NCI-H748 (cell line): ENCODE results near the gene EP400.

Experiments
- DNase-seq: peaks from one replicate; lab custom pipeline; 2025; ENCODE audit not compliant: unreplicated experiment; lab: John Stamatoyannopoulos, UW

The EP400 gene

DNA sequence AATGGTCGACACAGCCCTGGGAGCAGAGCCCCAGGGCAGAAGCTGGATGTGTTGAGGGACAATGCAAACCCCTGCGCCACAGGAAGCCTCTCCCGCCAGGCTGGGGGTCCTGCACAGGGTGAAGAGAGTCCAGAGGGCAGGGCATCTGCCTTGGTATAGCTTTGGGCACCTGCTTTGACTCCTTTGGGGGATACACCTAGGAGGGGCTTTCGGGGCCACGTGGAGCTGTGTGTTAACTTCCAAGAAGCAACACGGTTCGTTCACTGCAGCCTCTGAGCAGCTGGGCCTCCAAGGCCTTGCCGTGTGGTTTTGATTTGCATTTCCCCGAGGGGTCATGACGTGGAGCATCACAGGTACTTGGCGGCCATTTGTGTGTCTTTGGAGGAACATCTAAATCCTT is 26.5 kb upstream of the EP400 start:
- DNase-seq: no peak

DNA sequence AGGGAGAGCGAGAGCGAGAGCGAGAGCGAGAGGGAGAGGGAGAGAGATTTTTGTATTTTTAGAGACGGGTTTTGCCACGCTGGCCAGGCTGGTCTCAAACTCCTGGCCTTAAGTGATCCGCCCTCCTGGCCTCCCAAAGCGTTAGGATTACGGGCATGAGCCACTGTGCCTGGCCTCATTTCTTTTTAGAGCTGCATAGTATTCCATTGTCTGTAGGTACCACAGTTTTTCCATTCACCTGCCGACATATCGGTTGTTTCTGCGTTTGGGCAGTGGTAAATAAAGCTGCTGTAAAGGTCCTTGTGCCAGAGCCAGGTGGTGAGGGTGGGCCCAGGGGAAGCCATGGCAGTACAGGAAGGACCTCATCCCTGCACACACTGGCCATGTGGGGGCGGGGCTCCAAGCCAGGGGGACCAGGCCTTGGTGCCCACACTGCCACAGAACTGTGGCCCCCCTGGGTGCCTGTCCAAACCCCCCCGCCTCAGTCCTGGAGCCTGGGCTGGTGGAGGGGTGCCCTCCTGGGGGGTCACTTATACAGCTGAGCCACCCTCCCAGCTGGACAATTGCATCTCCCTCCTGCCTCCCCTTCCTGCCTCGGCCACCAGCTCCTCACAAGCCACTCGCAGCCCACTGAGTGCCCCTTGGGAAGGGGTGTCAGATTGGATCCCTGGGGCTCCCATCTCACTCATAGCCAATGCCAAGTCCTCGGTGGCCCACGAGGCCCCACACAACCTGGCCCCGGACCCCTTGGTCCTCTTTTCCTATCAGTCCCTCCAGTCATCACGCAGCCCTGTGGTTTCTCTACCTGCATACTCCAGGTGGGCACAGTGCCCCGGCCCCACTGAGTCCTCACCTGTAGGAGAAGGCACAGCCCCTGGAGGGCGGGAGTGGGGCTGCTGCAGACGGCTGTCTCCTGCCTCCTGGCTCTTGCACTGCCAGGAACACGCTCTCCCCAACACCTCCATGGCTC is 22.3 kb upstream of the EP400 start:
- DNase-seq: no peak

DNA sequence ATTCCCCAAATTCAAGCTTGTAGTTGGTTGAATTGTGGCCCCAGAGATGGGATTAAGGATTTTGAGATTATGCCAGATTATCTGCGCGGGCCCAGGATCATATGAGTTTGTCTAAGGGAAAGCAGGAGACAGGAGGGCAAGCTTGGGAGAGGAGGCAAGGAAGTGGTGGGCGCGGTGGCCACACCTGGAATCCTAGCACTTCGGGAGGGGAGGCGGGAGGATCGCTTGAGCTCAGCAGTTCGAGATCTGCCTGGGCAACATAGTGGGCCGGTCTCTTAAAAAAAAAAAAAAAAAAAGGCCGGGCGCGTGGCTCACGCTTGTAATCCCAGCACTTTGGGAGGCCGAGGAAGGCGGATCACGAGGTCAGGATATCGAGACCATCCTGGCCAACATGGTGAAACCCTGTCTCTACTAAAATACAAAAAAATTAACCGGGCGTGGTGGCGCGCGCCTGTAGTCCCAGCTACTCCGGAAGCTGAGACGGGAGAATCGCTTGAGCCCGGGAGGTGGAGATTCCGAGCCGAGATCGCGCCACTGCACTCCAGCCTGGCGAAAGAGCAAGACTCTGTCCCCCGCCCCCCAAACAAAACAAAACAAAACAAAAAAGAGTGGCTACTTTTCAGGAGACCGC is 21.5 kb upstream of the EP400 start:
- DNase-seq: peak; percentile 47

DNA sequence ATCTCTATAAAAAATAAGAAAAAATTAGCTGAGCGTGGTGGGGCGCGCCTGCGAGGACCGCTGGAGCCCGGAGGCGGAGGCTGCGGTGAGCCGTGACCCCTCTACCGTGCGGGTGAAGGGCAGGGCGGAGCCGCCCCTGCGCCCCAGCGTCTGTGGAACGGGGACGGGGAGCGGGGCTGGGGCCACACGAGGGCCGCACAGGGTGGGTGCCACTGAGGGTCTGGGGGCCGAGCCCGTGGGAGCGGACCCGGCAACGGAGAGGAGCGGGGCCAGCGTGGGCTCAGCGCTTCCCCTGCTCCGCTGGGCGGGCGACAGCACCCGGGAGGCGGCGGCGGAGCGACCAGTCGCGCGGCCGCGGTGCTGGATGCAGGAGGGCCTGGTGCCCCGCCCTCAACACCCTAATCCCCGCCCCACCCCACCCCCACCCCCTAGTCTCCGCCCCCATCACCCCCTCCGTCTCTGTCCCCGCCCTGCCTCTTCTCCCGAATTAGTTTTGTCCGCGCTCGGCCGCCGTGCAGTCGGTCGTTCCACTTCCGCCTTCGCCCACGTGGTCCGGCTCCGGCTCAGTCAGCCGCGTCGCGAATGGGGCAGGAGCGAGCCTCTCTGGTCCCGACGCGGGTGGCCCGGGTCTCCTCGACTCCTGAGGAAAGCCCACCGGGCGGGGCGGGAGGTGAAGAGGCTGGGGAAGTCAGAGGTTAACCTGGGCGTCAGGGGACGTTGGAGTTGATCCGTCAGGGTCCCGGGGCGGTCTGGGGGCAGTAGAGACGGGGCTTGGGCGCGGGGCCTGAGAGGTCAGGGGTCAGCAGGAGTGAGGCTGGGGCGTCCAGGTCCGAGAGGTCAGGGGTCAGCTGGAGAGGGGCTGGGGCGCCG is 20.8 kb upstream of the EP400 start, which contains the start of gene PUS1:
Gene PUS1, plus strand, starts transcription at position 566 of the 870 bp plus-strand sequence. CDS start 447 bp downstream, outside the sequence.
- peak; percentile 95 for DNase-seq

DNA sequence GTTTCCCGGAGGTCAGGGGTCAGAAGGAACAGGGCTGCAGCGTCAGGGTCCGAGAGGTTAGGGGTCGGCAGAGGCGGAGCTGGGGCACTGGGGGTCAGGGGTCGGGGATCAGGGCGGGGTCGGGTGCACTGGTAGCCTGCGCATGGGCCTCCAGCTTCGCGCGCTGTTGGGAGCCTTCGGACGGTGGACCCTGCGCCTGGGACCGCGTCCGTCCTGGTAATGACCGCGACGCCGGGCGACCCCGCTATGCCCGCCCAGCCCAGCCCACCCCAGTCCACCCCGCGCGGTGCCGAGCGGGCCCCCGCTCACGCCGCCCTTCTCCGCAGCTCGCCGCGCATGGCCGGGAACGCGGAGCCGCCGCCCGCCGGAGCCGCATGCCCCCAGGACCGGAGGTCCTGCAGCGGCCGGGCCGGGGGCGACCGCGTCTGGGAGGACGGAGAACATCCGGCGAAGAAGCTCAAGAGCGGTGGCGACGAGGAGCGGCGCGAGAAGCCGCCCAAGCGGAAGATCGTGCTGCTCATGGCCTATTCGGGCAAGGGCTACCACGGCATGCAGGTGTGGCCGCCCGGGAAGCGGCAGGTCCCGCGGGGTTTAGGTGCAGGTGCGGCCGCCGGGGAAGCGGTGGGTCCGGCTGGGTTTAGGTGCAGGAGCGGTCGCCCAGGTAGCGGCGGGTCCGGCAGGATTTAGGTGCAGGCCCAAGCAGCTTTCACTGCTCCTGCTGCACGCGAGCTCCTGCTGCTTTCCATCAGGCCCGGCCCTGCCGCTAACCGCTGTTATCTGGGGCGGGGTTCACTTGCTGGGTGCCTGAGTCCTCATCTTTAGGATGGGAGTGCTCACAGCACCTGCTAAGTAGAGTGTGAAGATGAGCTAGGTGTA is 19.9 kb upstream of the EP400 start:
- peak; percentile 46 for DNase-seq

DNA sequence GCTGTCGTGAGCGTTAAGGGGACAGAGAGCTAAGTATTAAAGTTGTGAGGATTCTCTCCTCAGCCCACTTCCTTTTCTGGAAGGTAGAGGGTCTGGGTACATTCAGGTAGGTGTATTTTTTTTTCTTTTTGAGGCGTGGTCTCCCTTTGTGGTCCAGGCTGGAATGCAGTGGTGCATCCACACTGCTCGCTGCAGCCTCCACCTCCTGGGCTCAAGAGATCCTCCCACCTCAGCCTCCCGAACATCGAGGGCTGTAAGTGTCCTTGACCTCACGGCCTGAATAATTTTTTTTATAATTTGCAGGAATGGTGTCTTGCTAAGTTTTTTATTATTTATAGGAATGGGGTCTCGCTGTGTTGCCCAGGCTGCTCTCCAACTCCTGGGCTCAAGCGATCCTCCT is 19.2 kb upstream of the EP400 start:
- no peak for DNase-seq

DNA sequence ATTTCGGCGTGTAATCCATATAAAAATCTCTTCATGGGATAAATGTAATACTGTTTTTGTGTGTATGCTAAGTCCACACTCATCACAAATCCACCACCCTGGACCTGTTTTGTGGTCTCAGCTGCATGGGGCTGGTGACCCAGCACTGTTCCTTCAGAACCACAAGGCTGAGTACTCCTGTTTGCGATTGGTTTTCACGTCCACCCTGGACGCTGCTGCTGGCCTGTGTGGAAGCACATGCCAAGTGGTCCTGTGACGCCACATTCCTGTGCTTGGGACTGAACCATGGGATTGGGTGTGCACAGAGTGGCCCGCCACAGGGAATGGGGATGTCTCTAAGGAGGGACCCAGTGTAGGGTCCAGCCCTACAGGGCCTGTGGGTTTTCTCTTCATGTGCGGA is 16.4 kb upstream of the EP400 start:
- DNase-seq: no peak

DNA sequence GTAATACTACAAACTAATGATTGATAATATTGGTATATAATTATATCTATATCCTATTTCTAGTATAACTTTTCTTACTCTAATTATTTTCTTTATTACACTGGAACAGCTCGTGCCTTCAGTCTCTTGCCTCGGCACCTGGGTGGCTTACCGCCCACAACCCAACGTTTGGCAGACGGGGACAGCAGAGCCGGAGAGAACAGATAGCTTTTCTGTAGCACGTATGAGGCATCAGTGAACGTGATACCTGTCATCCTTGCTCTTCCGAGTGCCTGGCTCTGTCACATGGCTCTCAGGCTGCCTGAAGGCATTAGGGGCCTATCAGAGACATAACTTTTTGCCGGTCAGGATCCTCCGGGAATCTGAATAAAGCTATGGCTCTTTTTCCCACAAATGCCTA is 15.2 kb upstream of the EP400 start:
- DNase-seq: no peak

DNA sequence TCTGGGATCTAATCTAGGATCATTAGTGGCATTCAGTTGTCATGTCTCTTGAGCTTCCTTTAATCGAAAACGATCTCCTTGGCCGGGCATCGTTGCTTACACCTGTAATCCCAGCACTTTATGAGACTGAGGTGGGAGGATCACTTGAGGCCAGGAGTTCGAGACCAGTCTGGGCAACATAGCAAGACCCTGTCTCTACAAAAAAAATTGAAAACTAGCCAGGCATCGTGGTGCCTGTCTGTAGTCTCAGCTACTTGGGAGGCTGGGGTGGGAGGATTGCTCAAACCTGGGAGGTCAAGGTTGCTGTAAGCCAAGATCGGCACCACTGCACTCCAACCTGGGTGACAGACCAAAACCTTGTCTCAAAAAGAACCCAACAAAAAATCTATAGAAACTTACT is 11.7 kb upstream of the EP400 start:
- DNase-seq: no peak

DNA sequence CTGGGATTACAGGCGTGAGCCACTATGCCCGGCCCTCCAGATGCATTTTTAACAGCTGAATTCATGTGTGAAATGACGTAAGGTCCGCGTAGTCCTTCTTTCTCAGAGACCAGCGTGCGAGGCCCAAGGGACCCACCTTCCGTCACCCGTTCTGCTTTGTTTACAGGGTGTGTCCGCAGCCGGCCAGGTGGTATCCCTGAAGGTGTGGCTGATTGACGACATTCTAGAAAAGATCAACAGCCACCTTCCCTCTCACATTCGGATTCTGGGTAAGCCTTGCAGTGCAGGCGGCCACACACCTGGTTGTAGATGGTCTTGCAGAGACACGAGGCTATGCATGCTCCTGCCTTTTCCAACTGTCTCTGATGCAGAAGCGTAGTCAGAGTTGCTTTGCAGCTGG is 10.7 kb upstream of the EP400 start:
- peak; percentile 77 for DNase-seq

DNA sequence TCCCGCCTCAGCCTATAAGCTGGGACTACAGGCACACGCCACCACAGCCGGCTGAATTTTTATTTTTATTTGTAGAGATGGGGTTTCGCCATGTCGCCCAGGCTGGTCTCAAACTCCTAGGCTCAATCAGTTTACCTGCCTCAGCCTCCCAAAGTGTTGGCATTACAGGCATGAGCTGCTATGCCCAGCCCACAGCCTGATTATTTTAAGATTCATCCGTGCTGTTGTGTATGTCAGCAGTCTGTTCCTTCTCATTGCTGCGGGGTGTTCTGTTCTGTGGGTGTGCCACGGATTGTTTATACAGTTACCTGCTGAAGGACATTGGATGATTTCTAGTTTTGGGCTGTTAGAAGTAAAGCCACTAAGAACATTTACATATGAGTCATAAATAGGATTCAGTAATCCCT is 9.6 kb upstream of the EP400 start:
- no peak for DNase-seq

DNA sequence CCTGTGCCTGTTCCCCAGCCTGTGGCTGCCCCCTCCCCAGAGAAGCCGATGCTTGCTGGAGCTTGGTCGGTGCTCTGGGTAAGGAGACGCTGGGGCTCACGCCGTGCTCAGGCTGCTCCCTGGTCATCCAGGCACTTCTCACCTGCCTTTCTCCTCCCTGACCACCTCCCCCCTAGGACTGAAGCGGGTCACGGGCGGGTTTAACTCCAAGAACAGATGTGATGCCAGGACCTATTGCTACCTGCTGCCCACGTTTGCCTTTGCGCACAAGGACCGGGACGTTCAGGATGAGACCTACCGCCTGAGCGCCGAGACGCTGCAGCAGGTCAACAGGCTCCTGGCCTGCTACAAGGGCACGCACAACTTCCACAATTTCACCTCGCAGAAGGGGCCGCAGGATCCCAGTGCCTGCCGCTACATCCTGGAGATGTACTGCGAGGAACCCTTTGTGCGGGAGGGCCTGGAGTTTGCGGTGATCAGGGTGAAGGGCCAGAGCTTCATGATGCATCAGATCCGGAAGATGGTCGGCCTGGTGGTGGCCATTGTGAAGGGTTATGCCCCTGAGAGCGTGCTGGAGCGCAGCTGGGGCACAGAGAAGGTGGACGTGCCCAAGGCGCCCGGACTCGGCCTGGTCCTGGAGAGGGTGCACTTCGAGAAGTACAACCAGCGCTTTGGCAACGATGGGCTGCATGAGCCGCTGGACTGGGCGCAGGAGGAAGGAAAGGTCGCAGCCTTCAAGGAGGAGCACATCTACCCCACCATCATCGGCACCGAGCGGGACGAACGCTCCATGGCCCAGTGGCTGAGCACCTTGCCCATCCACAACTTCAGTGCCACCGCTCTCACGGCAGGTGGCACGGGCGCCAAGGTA is 8.4 kb upstream of the EP400 start:
- no peak for DNase-seq

DNA sequence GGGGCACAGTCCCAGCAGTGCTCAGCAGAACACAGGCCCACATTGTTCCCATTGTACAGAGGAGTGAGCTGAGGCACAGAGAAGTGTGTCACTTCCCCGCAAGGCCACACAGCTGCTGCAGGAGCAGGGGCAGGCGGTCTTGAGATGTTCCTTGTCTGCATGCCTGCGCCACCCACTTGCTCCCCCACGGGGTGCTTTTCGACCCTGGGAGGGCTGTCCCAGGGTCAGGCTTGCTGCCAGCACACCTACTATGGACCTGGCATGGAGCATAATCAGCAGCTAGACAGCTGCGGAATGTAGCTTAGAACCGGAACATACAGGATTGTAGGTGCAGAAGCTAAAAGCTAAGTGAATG is 7.8 kb upstream of the EP400 start:
- DNase-seq: no peak

DNA sequence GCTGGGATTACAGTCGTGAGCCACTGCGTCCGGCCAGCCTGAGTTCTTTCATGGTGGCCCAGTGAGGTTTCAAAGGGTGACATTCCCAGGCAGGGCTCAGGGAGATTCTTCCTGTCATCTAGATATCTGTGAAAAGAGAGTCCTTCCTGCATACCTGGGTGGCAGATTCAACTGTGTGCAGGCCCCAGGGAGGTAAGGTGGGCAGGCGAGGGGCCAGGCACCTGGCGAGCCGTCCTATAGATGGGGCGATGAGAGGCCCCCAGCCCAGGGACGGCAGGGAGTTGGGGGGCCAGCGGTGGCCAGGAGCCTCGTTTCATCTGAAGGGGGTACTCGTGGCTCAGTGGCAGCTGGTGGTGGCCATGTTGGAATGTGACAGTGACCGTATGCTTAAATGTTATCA is 7.1 kb upstream of the EP400 start:
- no peak for DNase-seq

DNA sequence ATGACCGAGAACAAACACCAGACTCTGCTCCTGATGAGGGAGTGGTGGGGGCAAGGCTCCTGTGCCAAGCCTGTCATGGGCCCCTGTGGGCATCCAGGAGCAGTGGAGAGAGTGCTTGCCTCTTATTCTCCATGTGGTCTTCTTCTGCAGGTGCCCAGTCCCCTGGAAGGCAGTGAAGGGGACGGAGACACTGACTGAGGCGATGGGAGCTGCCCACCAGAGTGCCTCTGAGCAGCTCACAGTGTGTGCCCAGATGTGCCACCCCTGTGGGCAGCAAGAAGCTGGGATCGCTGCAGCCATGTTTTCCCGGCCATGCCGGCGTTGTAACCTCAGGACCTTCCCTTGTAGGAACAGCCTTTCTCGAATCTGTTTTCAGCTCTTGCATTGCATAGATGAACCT is 6.4 kb upstream of the EP400 start:
- DNase-seq: no peak

DNA sequence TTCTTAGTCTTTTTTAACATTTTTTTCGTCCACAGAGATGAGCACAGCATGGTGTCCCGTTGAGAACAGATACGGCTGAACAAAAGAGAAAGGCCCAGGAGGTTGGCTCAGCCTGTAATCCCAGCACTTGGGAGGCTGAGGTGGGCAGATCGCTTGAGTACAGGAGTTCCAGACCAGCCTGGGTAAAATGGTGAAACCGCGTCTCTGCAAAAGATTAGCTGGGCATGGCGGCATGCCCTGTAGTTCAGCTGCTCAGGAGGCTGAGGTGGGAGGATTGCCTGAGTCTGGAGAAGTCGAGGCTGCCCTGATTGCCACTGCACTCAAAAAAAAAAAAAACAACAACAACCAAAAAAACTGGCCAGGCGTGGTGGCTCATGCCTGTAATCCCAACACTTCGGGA is 5.9 kb upstream of the EP400 start:
- DNase-seq: no peak

DNA sequence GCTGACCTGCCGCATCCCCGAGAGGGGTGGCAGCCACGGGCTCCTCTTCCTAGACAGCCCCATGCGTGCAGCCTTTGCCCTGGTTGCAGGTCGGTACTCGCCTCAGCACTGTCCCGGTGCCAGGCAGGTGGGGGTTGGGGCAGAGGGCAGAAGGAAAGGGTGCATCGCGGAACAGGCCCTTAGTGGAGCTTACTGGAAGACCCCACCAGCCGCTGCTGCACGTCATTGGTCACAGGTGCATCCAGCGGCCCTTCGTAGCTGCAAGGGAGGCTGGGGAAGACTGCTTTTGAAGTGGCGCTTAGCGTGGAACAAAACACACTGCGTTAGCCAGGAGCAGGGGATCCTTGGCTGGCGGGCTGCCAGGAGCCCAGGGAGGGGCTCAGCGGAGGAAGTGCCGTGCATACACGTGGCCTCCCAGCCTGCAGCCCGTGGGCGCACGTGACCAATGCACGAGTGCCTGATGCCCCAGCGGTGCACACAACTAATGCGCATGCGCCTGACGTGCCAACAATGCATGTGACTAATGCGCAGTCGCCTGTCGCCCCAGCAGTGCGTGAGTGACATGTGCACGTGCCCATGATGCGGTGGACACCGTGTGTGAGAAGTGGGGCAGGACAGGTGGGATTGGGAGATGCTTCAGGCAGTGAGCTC is 5.0 kb upstream of the EP400 start:
- DNase-seq: no peak

DNA sequence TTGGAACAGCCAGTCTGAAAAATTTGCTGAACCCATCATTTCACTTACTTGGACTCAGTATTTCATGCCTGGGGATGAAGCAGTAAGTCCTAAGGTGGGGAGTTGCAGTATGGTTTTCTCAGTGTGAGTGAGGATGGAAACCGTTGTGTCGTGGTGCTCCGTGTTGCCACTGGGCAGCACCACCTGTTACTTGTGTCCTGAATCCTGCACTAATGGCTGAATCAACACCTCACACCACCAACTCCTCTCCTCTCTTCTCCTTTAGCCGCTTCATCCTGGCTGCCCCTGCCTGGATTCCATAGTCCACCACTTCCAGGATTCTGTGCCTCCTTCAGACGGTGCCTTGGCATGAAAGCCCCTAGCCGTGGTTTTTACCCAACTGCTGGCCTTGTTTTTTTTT is 3.0 kb upstream of the EP400 start:
- no peak for DNase-seq

DNA sequence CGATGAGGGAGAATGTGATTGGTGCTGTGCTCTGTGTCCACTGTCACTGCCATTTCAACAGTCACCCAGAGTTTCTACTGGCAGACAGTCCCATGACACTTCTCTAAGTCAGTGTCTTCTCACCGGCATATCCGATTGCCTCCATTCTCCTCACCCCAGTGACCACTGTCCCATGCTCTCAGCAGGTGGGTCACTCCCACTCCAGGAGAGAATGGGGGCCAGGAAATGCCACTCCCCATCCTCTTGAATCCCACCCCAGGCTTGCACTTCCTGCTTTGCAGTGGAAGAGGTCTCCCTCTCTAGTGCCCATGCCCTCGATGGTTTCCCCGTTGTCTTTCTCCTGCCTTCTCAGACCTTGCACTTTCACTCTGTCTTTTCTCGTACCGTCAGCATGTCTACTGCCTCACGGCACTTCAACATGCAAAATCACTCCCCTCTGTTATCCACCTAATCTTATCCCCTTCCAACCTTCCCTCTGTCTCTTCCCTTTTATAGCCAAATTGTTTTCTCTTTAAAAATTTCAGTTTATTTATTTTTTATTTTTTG is 2.2 kb upstream of the EP400 start:
- DNase-seq: peak; percentile 14
